ENCODE data around the gene GFY. TPM values are rescaled to one million over a fixed set of nuclear protein-coding genes. Genes with fewer than 3 reads are reported as not detected.

GFY gene
- total and polyA plus RNA-seq, 9 of the 15 experiments (the other 6 are each of a cell fraction or from before 2014, with no cell fraction given): 0.06 to 0.40 (median 0.19) TPM; not detected in 3

DNA sequence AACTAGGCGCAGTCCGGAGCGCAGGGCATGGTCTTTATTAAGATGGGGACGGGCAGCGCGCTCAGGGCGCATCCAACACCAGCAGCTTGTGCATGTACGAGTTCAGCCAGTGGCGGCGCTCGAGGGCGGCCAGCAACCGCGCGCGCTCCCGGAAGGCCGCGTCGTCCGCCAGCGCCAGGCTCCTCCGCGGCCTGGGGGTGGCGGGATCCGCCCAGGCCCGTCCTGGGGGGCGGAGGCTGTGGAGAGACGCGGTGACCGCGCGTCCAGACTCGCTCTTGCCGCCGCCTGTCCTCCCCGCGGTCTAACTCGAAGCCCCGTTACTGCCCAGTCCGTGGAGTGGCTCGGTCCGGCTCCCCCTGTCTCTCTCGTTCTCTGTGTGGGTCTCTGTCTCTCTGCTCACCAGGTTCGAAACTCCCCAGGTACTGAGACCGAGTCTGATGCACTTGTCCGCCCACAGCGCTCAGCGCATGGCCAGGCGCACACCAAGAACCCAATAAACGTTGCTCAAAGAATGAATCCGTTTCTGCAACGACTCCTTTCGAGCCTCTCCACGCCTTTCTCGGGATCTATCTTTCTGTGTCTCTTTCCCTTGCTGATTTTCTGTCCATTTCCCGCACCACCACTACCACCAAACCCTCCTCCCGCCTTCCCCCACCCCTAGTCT lies 2.6 kb upstream of the GFY start (continued):
- TF ChIP-seq TAF15 (IDR thresholded peaks at IDR 0.05; ENCODE audit: low read depth, low read length) (no peak), ARID1B (IDR thresholded peaks at IDR 0.05) (0 out of 2 replicates have a peak, but pooled peaks have one; percentile 27), ZNF583 (CRISPR knock-in tag; IDR thresholded peaks at IDR 0.05) (peak; percentile 48; the same call in 1 of the 2 replicates), ZNF239 (CRISPR knock-in tag; IDR thresholded peaks at IDR 0.05) (no peak), ILF3 (IDR thresholded peaks at IDR 0.05; ENCODE audit: borderline replicate concordance) (no peak), BRD4 (IDR thresholded peaks at IDR 0.05) (no peak), TAL1 (IDR thresholded peaks at IDR 0.05) (no peak), ZFP1 (CRISPR knock-in tag; IDR thresholded peaks at IDR 0.05) (no peak), ZNF217 (CRISPR knock-in tag; IDR thresholded peaks at IDR 0.05) (no peak), HOXB6 (CRISPR knock-in tag; IDR thresholded peaks at IDR 0.05; ENCODE audit: borderline replicate concordance) (no peak), ZNF121 (CRISPR knock-in tag; conservative IDR thresholded peaks at IDR 0.05) (no peak)
- TF ChIP-seq, protein P1, sequence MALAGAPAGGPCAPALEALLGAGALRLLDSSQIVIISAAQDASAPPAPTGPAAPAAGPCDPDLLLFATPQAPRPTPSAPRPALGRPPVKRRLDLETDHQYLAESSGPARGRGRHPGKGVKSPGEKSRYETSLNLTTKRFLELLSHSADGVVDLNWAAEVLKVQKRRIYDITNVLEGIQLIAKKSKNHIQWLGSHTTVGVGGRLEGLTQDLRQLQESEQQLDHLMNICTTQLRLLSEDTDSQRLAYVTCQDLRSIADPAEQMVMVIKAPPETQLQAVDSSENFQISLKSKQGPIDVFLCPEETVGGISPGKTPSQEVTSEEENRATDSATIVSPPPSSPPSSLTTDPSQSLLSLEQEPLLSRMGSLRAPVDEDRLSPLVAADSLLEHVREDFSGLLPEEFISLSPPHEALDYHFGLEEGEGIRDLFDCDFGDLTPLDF (CRISPR knock-in tag; IDR thresholded peaks at IDR 0.05): no peak
- TF ChIP-seq, protein P2, sequence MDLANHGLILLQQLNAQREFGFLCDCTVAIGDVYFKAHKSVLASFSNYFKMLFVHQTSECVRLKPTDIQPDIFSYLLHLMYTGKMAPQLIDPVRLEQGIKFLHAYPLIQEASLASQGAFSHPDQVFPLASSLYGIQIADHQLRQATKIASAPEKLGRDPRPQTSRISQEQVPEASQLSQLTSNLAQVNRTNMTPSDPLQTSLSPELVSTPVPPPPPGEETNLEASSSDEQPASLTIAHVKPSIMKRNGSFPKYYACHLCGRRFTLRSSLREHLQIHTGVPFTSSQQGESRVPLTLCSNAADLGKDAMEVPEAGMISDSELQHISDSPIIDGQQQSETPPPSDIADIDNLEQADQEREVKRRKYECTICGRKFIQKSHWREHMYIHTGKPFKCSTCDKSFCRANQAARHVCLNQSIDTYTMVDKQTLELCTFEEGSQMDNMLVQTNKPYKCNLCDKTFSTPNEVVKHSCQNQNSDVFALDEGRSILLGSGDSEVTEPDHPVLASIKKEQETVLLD (IDR thresholded peaks at IDR 0.05): peak; percentile 51; the same call in 1 of the 2 replicates
- TF ChIP-seq, protein P3, sequence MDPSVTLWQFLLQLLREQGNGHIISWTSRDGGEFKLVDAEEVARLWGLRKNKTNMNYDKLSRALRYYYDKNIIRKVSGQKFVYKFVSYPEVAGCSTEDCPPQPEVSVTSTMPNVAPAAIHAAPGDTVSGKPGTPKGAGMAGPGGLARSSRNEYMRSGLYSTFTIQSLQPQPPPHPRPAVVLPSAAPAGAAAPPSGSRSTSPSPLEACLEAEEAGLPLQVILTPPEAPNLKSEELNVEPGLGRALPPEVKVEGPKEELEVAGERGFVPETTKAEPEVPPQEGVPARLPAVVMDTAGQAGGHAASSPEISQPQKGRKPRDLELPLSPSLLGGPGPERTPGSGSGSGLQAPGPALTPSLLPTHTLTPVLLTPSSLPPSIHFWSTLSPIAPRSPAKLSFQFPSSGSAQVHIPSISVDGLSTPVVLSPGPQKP (CRISPR knock-in tag; IDR thresholded peaks at IDR 0.05): no peak; the same call in 1 of the 2 replicates
- TF ChIP-seq, protein P4, sequence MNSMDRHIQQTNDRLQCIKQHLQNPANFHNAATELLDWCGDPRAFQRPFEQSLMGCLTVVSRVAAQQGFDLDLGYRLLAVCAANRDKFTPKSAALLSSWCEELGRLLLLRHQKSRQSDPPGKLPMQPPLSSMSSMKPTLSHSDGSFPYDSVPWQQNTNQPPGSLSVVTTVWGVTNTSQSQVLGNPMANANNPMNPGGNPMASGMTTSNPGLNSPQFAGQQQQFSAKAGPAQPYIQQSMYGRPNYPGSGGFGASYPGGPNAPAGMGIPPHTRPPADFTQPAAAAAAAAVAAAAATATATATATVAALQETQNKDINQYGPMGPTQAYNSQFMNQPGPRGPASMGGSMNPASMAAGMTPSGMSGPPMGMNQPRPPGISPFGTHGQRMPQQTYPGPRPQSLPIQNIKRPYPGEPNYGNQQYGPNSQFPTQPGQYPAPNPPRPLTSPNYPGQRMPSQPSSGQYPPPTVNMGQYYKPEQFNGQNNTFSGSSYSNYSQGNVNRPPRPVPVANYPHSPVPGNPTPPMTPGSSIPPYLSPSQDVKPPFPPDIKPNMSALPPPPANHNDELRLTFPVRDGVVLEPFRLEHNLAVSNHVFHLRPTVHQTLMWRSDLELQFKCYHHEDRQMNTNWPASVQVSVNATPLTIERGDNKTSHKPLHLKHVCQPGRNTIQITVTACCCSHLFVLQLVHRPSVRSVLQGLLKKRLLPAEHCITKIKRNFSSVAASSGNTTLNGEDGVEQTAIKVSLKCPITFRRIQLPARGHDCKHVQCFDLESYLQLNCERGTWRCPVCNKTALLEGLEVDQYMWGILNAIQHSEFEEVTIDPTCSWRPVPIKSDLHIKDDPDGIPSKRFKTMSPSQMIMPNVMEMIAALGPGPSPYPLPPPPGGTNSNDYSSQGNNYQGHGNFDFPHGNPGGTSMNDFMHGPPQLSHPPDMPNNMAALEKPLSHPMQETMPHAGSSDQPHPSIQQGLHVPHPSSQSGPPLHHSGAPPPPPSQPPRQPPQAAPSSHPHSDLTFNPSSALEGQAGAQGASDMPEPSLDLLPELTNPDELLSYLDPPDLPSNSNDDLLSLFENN (IDR thresholded peaks at IDR 0.05; ENCODE audit: low read depth in 2 of 2, low read length in 2 of 2): no peak
- TF ChIP-seq, protein P5, sequence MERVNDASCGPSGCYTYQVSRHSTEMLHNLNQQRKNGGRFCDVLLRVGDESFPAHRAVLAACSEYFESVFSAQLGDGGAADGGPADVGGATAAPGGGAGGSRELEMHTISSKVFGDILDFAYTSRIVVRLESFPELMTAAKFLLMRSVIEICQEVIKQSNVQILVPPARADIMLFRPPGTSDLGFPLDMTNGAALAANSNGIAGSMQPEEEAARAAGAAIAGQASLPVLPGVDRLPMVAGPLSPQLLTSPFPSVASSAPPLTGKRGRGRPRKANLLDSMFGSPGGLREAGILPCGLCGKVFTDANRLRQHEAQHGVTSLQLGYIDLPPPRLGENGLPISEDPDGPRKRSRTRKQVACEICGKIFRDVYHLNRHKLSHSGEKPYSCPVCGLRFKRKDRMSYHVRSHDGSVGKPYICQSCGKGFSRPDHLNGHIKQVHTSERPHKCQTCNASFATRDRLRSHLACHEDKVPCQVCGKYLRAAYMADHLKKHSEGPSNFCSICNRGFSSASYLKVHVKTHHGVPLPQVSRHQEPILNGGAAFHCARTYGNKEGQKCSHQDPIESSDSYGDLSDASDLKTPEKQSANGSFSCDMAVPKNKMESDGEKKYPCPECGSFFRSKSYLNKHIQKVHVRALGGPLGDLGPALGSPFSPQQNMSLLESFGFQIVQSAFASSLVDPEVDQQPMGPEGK (CRISPR knock-in tag; IDR thresholded peaks at IDR 0.05; ENCODE audit: borderline replicate concordance): no peak
- TF ChIP-seq, protein P6, sequence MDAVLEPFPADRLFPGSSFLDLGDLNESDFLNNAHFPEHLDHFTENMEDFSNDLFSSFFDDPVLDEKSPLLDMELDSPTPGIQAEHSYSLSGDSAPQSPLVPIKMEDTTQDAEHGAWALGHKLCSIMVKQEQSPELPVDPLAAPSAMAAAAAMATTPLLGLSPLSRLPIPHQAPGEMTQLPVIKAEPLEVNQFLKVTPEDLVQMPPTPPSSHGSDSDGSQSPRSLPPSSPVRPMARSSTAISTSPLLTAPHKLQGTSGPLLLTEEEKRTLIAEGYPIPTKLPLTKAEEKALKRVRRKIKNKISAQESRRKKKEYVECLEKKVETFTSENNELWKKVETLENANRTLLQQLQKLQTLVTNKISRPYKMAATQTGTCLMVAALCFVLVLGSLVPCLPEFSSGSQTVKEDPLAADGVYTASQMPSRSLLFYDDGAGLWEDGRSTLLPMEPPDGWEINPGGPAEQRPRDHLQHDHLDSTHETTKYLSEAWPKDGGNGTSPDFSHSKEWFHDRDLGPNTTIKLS (IDR thresholded peaks at IDR 0.05; ENCODE audit: borderline replicate concordance, low read depth): peak; percentile 55; the same call in 1 of the 2 replicates
